Rectal smooth muscle tissue (tissue), 1 donor: ENCODE measurements around the gene SLC8A1.
A peak's percentile ranks its signal among the peaks of the same experiment; 100 is the strongest.

ENCODE experiments used
- H3K27ac ChIP-seq: one replicate; pipeline ENCODE4 v1.7.0; 2013; ENCODE audit warnings: low read depth, low read length, inconsistent platforms
- H3K27me3 ChIP-seq: one replicate; pipeline ENCODE4 v1.7.0; 2013; ENCODE audit warnings: low read length; ENCODE audit not compliant: control insufficient read depth, insufficient read depth
- H3K36me3 ChIP-seq: one replicate; pipeline ENCODE4 v1.7.0; 2013; ENCODE audit warnings: low read length; ENCODE audit not compliant: control insufficient read depth, insufficient read depth
- H3K4me1 ChIP-seq: one replicate; pipeline ENCODE4 v1.7.0; 2013; ENCODE audit warnings: low read length; ENCODE audit not compliant: control insufficient read depth, insufficient read depth
- H3K4me3 ChIP-seq: one replicate; pipeline ENCODE4 v1.7.0; 2013; ENCODE audit warnings: low read length
- H3K9ac ChIP-seq: one replicate; pipeline ENCODE4 v1.7.0; 2013; ENCODE audit warnings: low read length

Gene SLC8A1

GRCh38 chr2:40200366-40200915, 251.4 kb downstream of the SLC8A1 start:
- Histone ChIP-seq H3K27ac (peak overlapping the region; percentile 45), H3K36me3 (no peaks in the 10 kb centered on the region), H3K9ac (no peak overlapping the region), H3K4me1 (peaks cover 17% of the 10 kb centered on the region), H3K27me3 (no peaks in the 10 kb centered on the region), H3K4me3 (no peak overlapping the region)

- Histone ChIP-seq H3K27ac (no peak overlapping the region), H3K4me1 (peaks cover 17% of the 10 kb centered on the region)
These were observed 252.1 kb downstream of the SLC8A1 start for GRCh38 chr2:40199771-40200170.

GRCh38 chr2:40197121-40197520, 254.8 kb downstream of the SLC8A1 start:
- H3K4me3 ChIP-seq = no peak overlapping the region
- no peaks in the 10 kb centered on the region for H3K36me3 ChIP-seq
- H3K27me3 ChIP-seq = no peaks in the 10 kb centered on the region
- H3K27ac ChIP-seq = no peak overlapping the region
- H3K9ac ChIP-seq = no peak overlapping the region
- H3K4me1 ChIP-seq = peaks cover 7% of the 10 kb centered on the region

More at GRCh38 chr2:40199771-40200170, 252.1 kb downstream of the SLC8A1 start:
- no peak overlapping the region for H3K4me3 ChIP-seq
- H3K9ac ChIP-seq = no peak overlapping the region
- no peaks in the 10 kb centered on the region for H3K27me3 ChIP-seq
- H3K36me3 ChIP-seq = no peaks in the 10 kb centered on the region

GRCh38 chr2:40193670-40194026, 258.2 kb downstream of the SLC8A1 start:
- Histone ChIP-seq H3K36me3 (no peaks in the 10 kb centered on the region), H3K9ac (no peak overlapping the region), H3K4me1 (no peaks in the 10 kb centered on the region), H3K27ac (no peak overlapping the region), H3K4me3 (no peak overlapping the region), H3K27me3 (no peaks in the 10 kb centered on the region)

- Histone ChIP-seq H3K4me3 (no peak overlapping the region), H3K4me1 (no peaks in the 10 kb centered on the region), H3K27ac (no peak overlapping the region), H3K9ac (no peak overlapping the region), H3K36me3 (no peaks in the 10 kb centered on the region), H3K27me3 (no peaks in the 10 kb centered on the region)
These were observed 258.8 kb downstream of the SLC8A1 start for GRCh38 chr2:40192864-40193669.

GRCh38 chr2:40190457-40190856, 261.4 kb downstream of the SLC8A1 start:
- Histone ChIP-seq H3K27ac (no peak overlapping the region), H3K4me3 (no peak overlapping the region), H3K9ac (no peak overlapping the region), H3K4me1 (peaks cover 2% of the 10 kb centered on the region), H3K36me3 (no peaks in the 10 kb centered on the region), H3K27me3 (no peaks in the 10 kb centered on the region)

GRCh38 chr2:40189881-40190280, 262.0 kb downstream of the SLC8A1 start:
- Histone ChIP-seq H3K4me3 (no peak overlapping the region), H3K27ac (no peak overlapping the region), H3K36me3 (no peaks in the 10 kb centered on the region), H3K27me3 (no peaks in the 10 kb centered on the region), H3K4me1 (peaks cover 2% of the 10 kb centered on the region), H3K9ac (no peak overlapping the region)

- no peaks in the 10 kb centered on the region for H3K27me3 ChIP-seq
- H3K4me3 ChIP-seq = no peak overlapping the region
These were observed 264.8 kb downstream of the SLC8A1 start for GRCh38 chr2:40187054-40187453.

GRCh38 chr2:40184551-40184950, 267.3 kb downstream of the SLC8A1 start:
- Histone ChIP-seq H3K9ac (no peak overlapping the region), H3K36me3 (no peaks in the 10 kb centered on the region), H3K27me3 (no peaks in the 10 kb centered on the region), H3K27ac (no peak overlapping the region), H3K4me3 (no peak overlapping the region), H3K4me1 (peaks cover 2% of the 10 kb centered on the region)

More at GRCh38 chr2:40187054-40187453, 264.8 kb downstream of the SLC8A1 start:
- Histone ChIP-seq H3K4me1 (peaks cover 2% of the 10 kb centered on the region), H3K9ac (no peak overlapping the region), H3K36me3 (no peaks in the 10 kb centered on the region), H3K27ac (no peak overlapping the region)

GRCh38 chr2:40181855-40182254, 270.0 kb downstream of the SLC8A1 start:
- no peak overlapping the region for H3K4me3 ChIP-seq
- no peaks in the 10 kb centered on the region for H3K27me3 ChIP-seq
- no peaks in the 10 kb centered on the region for H3K36me3 ChIP-seq
- H3K9ac ChIP-seq = no peak overlapping the region
- no peak overlapping the region for H3K27ac ChIP-seq
- H3K4me1 ChIP-seq = no peaks in the 10 kb centered on the region

- Histone ChIP-seq H3K36me3 (no peaks in the 10 kb centered on the region), H3K4me3 (no peak overlapping the region), H3K9ac (no peak overlapping the region), H3K27me3 (no peaks in the 10 kb centered on the region), H3K27ac (no peak overlapping the region), H3K4me1 (no peaks in the 10 kb centered on the region)
These were observed 272.1 kb downstream of the SLC8A1 start for GRCh38 chr2:40179801-40180200.

- Histone ChIP-seq H3K9ac (no peak overlapping the region), H3K27ac (no peak overlapping the region), H3K27me3 (no peaks in the 10 kb centered on the region), H3K4me3 (no peak overlapping the region), H3K4me1 (no peaks in the 10 kb centered on the region), H3K36me3 (no peaks in the 10 kb centered on the region)
These were observed 272.9 kb downstream of the SLC8A1 start for GRCh38 chr2:40178971-40179370.
